Dedifferentiated amniotic fluid mesenchymal stem cell (primary cell): ENCODE measurements around the gene TCP11L1.
"Not testable (repeated sequence)": the region's sequence is repeated elsewhere in the genome, so short reads cannot be mapped to it uniquely, and the experiment has no call there.

Experiments
- DNase-seq: peaks from one replicate; pipeline ENCODE4 v3.0.0-alpha.2; 2016; ENCODE audit errors: extremely low spot score

TCP11L1 gene

GRCh38 chr11:33029218-33029617 is 10.2 kb upstream of the TCP11L1 start:
- DNase-seq: not testable (repeated sequence)

GRCh38 chr11:33033493-33033892 is 5.9 kb upstream of the TCP11L1 start:
- no peak for DNase-seq

DNA sequence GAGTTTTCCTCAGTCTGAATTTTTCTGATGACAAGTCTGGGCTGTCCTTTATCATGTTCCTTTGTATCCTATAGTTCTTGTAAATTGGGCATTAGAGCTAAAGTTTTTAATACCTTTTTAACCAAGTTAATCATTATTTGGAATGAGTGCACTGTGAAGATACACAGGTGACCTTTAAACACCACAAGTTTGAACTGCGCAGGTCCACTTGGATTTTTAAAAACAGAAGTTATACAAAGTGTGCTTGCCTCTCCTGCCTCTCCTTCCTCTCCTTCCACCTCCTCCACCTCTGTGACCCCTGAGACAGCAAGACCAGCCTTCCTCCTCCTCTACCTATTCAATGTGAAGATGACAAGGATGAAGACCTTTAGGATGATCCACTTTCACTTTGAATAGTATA is 4.4 kb upstream of the TCP11L1 start:
- no peak for DNase-seq

- no peak for DNase-seq
These were observed 875 bp downstream of the TCP11L1 start for GRCh38 chr11:33040033-33040861.

GRCh38 chr11:33040862-33041453 is 1.6 kb downstream of the TCP11L1 start:
- DNase-seq: no peak

GRCh38 chr11:33043221-33043830 is 4.0 kb downstream of the TCP11L1 start:
- DNase-seq: no peak

GRCh38 chr11:33044285-33044756 is 4.9 kb downstream of the TCP11L1 start:
- DNase-seq: no peak

- DNase-seq: no peak
These were observed 6.3 kb downstream of the TCP11L1 start for GRCh38 chr11:33045551-33046255.

DNA sequence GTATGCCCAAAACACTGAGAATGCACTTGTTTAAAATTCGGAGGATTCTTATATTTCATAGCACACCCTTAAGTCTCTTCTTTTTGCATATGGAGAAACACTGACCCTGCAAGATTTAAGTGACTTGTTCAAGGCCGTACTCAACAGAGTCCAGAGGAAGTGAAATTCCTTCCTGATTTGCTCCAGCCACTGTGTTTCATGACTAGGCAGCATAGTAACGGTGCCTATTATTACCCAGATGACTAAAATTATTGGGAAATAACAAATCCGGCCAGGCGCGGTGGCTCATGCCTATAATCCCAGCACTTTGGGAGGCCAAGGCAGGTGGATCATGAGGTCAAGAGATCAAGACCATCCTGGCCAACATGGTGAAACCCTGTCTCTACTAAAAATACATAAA is 9.3 kb downstream of the TCP11L1 start:
- DNase-seq: not testable (repeated sequence)

DNA sequence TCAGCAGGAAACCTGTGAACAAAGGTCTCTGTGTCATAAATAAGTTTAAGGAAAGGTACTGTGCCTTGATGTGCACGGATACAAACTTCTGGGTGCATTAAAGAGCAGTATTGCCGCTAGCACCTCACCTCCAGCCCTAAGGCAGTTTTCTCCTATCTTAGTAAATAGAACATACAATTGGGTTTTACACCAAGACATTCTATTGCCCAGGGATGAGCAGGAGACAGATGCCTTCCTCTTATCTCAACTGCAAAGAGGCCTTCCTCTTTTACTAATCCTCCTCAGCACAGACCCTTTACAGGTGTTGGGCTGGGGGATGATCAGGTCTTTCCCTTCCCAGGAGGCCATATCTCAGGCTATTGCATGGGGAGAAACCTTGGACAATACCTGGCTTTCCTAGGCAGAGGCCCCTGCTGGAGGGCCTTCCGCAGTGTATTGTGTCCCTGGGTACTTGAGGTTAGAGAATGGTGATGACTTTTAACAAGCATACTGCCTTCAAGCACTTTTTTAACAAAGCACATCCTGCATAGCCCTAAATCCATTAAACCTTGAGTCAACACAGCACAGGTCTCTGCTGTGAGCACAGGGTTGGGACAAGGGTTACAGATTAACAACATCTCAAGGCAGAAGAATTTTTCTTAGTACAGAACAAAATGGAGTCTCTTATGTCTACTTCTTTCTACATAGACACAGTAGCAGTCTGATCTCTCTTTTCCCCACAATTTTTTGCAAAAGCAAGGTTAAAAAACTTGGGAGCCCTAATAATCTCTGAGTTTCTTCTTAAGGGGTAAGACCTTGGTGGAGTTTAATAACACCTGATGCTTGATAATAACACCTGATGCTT is 10.4 kb downstream of the TCP11L1 start:
- DNase-seq: not testable (repeated sequence)

- no peak for DNase-seq
These were observed 12.9 kb downstream of the TCP11L1 start for GRCh38 chr11:33052231-33052630.

- no peak for DNase-seq
These were observed 16.0 kb downstream of the TCP11L1 start for GRCh38 chr11:33055375-33055774.

- DNase-seq: no peak
These were observed 17.9 kb downstream of the TCP11L1 start for GRCh38 chr11:33057284-33057683.

DNA sequence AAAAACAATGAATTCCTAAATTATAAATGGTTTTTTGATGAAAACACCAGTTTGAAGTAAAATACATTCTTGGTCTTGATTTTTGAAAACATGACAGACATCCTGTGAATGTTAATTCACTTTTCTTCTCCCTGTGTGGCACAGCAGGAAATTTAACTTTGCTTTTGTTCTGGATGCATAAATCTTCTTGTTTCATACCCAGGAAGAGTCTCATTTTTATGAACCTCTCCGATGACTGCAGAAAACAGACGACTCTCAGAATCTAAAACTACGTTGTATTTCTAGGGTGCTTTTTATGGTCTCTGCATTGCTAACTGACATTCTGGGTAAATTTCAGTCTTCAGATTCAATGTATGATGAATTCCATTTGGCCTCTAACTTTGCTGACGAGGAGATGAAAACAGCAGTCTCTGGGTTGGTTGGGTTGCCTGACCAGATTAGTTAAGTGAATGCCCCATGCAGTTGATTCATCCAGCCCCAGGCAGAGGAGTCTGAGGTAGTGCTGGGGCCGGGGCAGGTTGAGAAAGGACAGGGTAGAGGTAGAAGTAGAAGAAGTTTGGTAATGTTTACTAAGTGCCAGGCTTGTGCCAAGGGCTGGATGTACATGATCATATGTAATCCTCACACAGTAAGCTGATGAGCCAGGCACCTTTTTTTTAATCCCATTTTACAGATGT is 20.1 kb downstream of the TCP11L1 start:
- no peak for DNase-seq

DNA sequence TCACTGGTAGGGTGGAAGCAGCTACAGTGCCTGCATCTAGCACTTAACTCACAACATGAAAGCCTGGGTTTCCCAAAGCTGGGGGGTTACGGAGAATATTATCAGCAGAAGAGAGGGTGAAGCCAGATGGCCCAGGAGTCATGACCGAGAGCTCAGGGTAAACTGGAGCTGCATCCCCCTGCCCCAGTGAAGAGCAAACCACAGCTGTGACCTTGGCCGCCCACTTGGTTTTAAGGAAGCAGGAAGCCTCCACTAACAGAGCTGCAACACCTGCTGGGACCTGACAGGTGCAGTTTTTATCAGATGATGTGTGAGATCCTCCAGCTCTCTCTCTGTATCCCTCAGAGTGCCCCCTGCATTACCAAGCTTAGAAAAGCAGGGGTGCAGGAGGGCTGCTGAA is 20.9 kb downstream of the TCP11L1 start:
- no peak for DNase-seq

DNA sequence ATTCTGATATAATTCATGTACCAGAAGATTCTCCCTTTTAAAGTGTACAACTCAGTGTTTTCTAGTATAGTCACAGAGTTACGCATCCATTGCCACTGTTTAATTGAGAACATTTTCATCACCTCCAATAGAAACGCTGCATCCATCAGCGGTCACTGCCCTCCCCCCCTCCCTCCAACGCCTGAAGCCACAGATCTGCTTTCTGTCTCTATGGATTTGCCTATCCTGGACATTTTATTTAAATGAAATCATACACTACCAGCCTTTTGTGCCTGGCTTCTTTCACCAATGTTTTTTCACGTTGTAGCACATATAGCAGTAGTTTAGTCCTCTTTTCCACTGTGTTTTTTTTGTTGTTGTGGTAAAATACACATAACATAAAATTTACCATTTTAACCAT is 22.8 kb downstream of the TCP11L1 start:
- DNase-seq: no peak

GRCh38 chr11:33063326-33063881 is 24.0 kb downstream of the TCP11L1 start:
- DNase-seq: no peak

DNA sequence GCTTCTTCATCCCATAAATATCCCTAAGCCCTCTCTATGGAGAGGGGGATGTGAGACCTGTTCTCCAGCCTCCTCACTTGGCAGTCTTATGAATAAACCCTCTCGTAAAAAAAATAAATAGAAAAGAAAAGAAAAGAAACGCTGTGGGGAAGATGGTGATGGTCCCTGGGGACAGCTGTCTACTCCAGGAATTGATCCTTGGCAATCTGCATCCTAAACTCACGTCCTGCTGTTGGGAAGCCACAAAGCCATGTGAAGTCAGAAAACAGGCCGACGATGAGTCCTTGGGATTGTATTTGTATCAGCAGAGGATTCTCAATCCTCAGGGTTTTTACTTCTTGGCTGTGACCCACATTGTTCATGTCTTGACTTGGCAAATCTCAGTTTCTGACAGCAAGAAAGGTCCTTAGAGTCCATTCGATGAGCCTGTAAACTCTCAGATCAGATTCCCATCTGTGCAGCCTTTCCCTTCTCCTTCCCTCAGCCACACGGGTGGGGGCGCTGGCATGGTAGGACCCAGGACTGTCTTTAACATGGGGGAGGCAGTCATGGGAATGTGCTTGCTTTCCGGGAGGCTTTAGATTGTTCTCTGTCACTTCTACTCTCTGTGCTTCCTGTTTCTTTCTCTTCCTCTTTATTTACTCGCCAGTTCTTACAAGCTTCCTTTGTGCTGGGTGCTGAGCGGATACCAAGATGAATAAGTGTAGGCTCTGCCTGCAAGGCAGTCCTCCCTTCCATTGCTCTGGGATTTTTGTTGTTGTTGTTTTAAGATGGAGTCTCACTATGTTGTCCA is 24.9 kb downstream of the TCP11L1 start:
- no peak for DNase-seq

- DNase-seq: no peak
These were observed 25.5 kb downstream of the TCP11L1 start for GRCh38 chr11:33064866-33065265.
